Ascending aorta (tissue), 2 donors: ENCODE measurements around the gene SNAP29. TPM values are rescaled to one million over a fixed set of nuclear protein-coding genes. Genes with fewer than 3 reads are reported as not detected.

Experiments
- DNase-seq, 2 donors: peaks; one replicate each; pipeline ENCODE4 v3.0.0-alpha.2; 2019; ENCODE audit warnings: low spot score in 2 of 2
- H3K27ac ChIP-seq, 2 donors: fragments of 200-600 bp; sonication (generic); one replicate each; pipeline ENCODE4 v1.5.1; 2016 to 2017; ENCODE audit warnings: mild to moderate bottlenecking in 1 of 2
- H3K27me3 ChIP-seq: fragments of 200-600 bp; sonication (generic); one replicate; pipeline ENCODE4 v1.5.1; 2017
- H3K36me3 ChIP-seq, 2 donors: fragments of 200-600 bp; sonication (generic); one replicate each; pipeline ENCODE4 v1.5.1; 2016
- H3K4me1 ChIP-seq, 2 donors: fragments of 200-600 bp; sonication (generic); one replicate each; pipeline ENCODE4 v1.5.1; 2016 to 2017; ENCODE audit warnings: mild to moderate bottlenecking in 1 of 2
- H3K4me3 ChIP-seq, 2 donors: fragments of 200-600 bp; sonication (generic); one replicate each; pipeline ENCODE4 v1.5.1; 2016 to 2017; ENCODE audit warnings: mild to moderate bottlenecking in 1 of 2
- H3K9me3 ChIP-seq, 2 donors: fragments of 200-600 bp; sonication (generic); one replicate each; pipeline ENCODE4 v1.5.1; 2016
- intact Hi-C: fragments of 100-400 bp; cut with DNase I; formaldehyde crosslinking; loops from one replicate; pipeline ENCODE4 v1.15.1; 2023
- total RNA-seq: library from RNA; depleted of rRNA; stranded (reverse); fragments of >200 nt; gene quantifications from one replicate; pipeline ENCODE4 v1.1.0, GENCODE V29; 2016
- TF ChIP-seq, protein P1 (sequence below), 3 experiments: fragments of 200-600 bp in 2 of 3; fragments of 450-650 bp in 1 of 3; sonication (generic) in 2 of 3; IDR thresholded peaks; one replicate each; pipeline ENCODE4 v1.5.1; 2016 to 2019; ENCODE audit warnings: antibody characterized with exemption in 3 of 3, mild to moderate bottlenecking in 1 of 3, moderate library complexity in 1 of 3

SNAP29 gene
- total RNA-seq, 1 donor from 2014 or later = 24.6 TPM

- Histone ChIP-seq H3K27me3 (no peaks in the 10 kb centered on the region), H3K36me3 (no peaks in the 10 kb centered on the region), H3K4me3 (no peak overlapping the region), H3K9me3 (no peaks in the 10 kb centered on the region), H3K27ac (peak overlapping the region in 1 of 2 donors; percentile 14), H3K4me1 (no peaks in the 10 kb centered on the region)
- no peak for DNase-seq
- intact Hi-C loops = loop anchor here (10.0 kb wide), 2 partner anchors 95 to 735 kb away; partner anchors contain the start of genes SDF2L1 and THAP7
- TF ChIP-seq, protein P1, sequence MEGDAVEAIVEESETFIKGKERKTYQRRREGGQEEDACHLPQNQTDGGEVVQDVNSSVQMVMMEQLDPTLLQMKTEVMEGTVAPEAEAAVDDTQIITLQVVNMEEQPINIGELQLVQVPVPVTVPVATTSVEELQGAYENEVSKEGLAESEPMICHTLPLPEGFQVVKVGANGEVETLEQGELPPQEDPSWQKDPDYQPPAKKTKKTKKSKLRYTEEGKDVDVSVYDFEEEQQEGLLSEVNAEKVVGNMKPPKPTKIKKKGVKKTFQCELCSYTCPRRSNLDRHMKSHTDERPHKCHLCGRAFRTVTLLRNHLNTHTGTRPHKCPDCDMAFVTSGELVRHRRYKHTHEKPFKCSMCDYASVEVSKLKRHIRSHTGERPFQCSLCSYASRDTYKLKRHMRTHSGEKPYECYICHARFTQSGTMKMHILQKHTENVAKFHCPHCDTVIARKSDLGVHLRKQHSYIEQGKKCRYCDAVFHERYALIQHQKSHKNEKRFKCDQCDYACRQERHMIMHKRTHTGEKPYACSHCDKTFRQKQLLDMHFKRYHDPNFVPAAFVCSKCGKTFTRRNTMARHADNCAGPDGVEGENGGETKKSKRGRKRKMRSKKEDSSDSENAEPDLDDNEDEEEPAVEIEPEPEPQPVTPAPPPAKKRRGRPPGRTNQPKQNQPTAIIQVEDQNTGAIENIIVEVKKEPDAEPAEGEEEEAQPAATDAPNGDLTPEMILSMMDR (IDR thresholded peaks at IDR 0.05) = no peak
Observed at GRCh38 chr22:20909543-20910303, 50.9 kb downstream of the SNAP29 start.

GRCh38 chr22:20912494-20912893 lies 53.7 kb downstream of the SNAP29 start:
- Histone ChIP-seq H3K9me3 (no peaks in the 10 kb centered on the region), H3K4me1 (no peaks in the 10 kb centered on the region), H3K27ac (no peak overlapping the region), H3K36me3 (no peaks in the 10 kb centered on the region), H3K4me3 (no peak overlapping the region), H3K27me3 (no peaks in the 10 kb centered on the region)
- intact Hi-C loops = loop anchor here (10.0 kb wide), 2 partner anchors 92 to 732 kb away; partner anchors contain the start of genes SDF2L1 and THAP7
- no peak for DNase-seq
- TF ChIP-seq, protein P1 (IDR thresholded peaks at IDR 0.05) = no peak

DNA sequence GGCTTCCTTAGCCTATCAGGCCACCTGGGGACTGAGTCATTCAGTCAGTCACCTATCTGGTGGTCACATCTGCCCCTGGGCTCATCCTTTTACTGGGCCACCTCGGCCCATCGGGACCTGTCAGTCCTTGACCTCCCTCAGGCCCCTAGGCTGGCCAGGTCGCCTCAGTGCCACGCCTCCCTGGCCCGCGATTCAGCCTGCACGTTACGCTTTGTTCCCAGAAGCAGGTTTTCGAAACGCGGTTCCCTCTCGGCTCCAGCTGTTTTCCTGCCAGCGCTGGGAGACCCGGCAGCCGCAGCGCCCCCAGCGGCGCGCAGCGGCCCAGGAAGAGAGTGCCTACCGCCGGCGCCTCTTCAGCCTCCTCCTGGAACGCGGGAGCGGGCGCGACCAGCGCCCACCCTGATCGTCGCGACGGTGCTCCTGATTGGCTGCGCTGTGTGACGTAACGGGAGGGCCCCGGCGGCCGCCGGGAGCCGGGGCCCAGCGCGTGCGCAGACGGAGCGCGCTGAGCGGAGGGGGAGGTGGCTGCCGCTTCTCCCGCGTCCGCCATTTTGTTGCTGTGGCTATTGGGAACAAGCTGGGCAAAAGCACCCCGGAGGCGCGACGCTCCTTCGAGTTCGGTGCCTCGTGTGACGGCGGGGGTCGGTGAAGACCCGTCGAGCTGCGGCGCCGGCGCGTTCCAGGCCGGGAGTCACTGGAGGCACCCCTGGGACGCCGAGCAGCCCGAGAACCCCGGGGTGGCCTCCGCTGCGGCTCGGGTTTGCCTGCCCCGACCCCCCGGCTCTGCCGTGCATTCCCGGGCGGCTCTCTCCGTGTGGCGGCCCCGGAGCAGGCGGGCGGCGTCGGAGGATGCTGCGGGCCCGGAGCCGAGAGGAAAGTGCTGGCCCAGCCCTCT lies 58.4 kb downstream of the SNAP29 start, which contains the start of gene CRKL:
CRKL (plus strand) TSS at position 492 of the 895 bp plus-strand sequence. CDS start 528 bp downstream, outside the sequence.
- H3K9me3 ChIP-seq = no peaks in the 10 kb centered on the region
- peak within 1 kb of the TSS; percentile 95 to 100 for H3K4me3 ChIP-seq
- H3K36me3 ChIP-seq = no peaks in the 10 kb centered on the region
- no peaks in the 10 kb centered on the region for H3K27me3 ChIP-seq
- peak within 1 kb of the TSS; percentile 92 to 96 for H3K27ac ChIP-seq
- peak; percentile 88 to 98 for DNase-seq
- intact Hi-C loops = loop anchor here (1.0 to 10.0 kb wide), 6 partner anchors 32 to 728 kb away; partner anchors contain the start of genes MED15, PI4KA, SDF2L1 and THAP7
- H3K4me1 ChIP-seq = peaks cover 5 to 10% of the 10 kb centered on the region in 2 donors
- TF ChIP-seq, protein P1 (IDR thresholded peaks at IDR 0.05) = peak; percentile 93 to 97 (median 96)

- no peaks in the 10 kb centered on the region for H3K36me3 ChIP-seq
- H3K9me3 ChIP-seq = no peaks in the 10 kb centered on the region
- peaks cover 5 to 15% of the 10 kb centered on the region in 2 donors for H3K4me1 ChIP-seq
- no peaks in the 10 kb centered on the region for H3K27me3 ChIP-seq
- peak overlapping the region; percentile 95 to 100 for H3K4me3 ChIP-seq
- TF ChIP-seq, protein P1 (IDR thresholded peaks at IDR 0.05) = no peak
- intact Hi-C loops = loop anchor here (5.0 to 10.0 kb wide), 3 partner anchors 86 to 726 kb away; partner anchors contain the start of genes MED15, SDF2L1 and THAP7
- H3K27ac ChIP-seq = peak overlapping the region in 1 of 2 donors; percentile 92
- DNase-seq = no peak
Observed at GRCh38 chr22:20918663-20919218, 59.9 kb downstream of the SNAP29 start.

- Histone ChIP-seq H3K4me3 (peak overlapping the region; percentile 95 to 100), H3K27ac (no peak overlapping the region), H3K36me3 (no peaks in the 10 kb centered on the region), H3K4me1 (peaks cover 5 to 15% of the 10 kb centered on the region in 2 donors), H3K9me3 (no peaks in the 10 kb centered on the region), H3K27me3 (no peaks in the 10 kb centered on the region)
- intact Hi-C loops = loop anchor here (5.0 to 10.0 kb wide), 3 partner anchors 85 to 725 kb away; partner anchors contain the start of genes MED15, SDF2L1 and THAP7
- no peak for DNase-seq
- TF ChIP-seq, protein P1 (IDR thresholded peaks at IDR 0.05) = no peak
Observed at GRCh38 chr22:20919718-20920117, 60.9 kb downstream of the SNAP29 start.
